GM18520 (cell line): Measurements from ENCODE around the gene RPEL1.

Experiments
- ATAC-seq: cut with Tn5 transposase; IDR thresholded peaks from one replicate; pipeline ENCODE4 v1.9.1; 2021; ENCODE audit not compliant: unreplicated experiment

RPEL1 gene

DNA sequence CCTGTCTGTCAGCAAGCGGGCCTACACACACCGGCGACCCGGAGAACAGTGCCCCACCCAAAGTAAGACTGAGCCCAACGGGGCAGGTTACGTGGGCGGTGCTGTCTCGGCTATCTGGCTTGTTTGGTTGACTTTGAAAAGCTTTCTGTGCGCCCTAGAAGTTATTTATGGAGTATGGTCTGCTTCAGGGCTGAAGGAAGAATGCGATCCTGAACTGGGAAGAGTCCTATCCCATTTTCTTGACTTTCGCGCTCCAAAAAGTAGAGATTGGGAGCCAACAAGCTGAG, 32.8 kb downstream of the RPEL1 start:
- no peak for ATAC-seq

DNA sequence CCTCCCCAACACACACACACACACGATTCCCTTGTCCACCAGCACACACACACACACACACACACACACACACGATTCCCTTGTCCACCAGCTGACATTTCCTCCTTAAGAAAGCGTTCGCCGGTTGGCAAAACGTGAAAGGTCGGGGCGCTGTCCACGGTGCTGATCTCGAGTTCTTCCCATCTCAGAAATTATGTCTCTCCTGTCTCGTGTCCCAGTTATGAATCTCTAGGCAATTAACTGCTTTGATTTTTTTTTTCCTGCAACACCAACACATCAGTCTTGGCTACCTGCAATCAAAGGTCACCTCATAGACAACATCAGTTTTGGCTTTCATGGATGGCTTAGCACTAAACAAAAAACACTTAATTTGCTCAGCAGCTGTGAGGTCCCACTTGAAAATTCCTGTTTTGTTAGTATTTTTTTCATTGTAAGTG, 33.2 kb downstream of the RPEL1 start:
- ATAC-seq: no peak

DNA sequence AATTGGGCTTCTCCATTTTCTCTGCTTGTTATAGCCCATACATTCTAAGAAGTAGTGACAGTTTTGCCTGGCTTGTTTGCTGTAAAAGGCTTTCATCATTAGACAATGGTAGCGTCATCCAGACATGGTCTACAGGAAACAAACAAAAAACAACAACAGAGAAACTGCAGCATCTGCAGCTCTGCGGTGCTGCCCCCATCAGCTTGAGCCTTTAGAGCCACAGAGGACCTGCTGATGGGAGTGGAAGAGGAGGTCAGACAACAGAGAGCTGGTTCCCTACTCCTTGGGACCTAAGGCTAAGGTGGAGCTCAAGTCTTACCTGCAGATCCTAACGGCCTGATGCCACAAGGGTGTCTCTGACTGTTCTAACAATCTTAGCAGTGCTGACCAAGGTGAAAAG, 34.3 kb downstream of the RPEL1 start:
- no peak for ATAC-seq

DNA sequence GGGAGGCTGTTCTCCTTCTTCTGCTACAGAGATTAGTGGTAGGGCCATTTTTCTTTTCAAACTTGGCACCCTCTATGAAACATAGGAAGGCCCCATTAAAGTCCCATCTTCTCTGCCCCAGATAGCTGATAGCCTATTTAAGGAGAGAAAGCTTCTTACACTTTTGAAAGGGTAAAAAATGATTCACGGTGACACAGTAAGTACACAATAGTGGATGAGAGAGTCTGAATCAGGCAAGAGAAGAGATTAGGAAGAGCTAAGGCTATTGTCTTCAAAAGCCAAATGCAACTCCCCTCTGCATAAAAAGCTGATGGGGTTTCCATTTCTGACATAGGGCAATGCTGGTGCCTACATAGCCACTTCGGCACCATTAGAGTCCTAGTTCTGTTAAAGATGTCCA, 34.8 kb downstream of the RPEL1 start:
- ATAC-seq: no peak

DNA sequence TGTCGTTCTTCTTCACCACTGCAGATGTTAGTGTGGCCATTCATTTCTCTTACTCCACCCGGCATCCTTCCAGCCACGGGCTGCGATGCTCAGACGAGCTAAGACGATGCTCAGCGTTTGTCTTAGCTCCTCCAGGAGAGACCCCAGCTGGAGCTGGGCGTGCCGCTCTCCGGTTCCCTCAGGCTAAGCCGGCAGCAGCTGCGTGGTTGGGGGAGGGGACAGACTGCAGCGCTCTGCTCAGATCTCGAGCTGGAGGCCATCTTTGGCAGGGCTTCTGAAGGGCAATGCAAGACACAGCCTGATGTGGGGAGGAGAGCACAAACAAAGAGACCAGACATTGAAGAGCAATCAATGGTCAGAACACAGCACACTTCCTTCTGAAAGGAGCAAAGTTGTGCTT, 36.1 kb downstream of the RPEL1 start:
- no peak for ATAC-seq

DNA sequence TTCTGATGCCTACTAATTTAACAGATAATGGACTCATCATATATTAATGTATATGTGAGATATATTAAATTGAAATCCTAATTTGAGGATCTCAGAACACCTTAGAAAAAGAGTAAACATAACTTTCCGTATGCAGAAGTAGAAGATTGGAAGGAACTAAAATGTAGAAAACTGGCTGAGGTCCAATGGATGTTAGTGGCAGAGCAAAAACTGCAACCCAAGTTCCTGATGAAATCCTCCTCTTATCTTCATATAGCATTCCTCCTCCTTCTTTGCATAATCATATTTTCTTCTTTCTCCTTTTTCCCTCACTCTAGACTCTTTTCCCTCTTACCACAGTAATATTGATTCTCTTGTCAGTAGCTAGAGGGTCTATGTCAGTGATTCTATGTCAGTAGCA, 37.3 kb downstream of the RPEL1 start:
- ATAC-seq: no peak

DNA sequence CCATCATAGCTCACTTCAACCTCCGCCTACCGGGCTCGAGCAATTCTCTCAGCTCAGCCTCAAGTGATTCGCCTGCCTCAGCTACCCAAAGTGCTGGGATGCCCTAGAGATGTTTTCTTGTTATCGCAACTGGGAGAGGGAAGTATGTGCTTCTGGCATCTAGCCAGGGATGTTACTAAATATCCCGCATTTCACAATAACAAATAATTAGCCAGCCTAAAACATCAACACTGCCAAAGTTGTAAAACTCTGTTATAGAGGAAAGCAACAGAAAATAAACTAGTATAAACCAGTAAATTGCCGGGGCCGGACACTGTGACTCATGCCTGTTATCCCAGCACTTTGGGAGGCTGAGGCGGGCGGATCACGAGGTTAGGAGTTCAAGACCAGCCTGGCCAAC, 38.5 kb downstream of the RPEL1 start:
- no peak for ATAC-seq

DNA sequence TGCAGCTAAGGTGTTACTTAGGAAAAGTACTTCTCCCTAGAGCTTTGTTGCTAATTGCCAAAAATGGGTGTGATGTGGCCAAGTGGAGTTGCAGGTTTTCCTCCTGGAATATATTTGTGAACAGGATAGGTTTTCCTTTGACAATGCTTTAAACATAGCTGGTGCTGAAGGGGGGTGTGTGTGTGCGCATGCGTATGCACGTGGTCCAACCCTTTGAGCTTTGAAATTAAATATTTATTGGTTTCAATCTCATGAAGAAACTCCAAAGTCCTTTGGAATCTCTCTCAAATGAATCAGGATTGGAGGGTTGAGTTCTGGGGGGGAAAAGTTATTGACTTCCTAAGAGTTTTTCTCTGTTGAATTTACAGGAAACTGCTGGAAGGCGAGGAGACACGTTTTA, 42.3 kb downstream of the RPEL1 start:
- ATAC-seq: no peak

DNA sequence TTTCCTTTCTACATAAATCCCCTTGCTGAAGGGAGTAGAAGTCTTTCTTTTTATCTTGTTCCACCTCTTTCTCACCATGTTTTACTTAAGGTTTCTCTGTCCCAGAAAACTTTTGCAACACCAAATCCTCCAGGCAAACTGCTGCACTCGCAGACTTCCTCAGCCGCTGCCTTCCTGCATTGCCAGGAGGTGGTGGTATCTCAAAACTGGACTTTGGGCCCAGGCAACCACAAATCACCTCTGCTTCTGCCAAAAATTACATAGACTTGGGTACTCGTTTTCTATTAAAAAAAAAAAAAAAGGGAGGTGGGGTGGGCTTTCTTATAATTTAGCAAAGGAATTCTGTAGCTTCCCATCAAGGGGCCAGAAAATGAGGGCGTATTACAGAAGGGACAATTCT, 45.9 kb downstream of the RPEL1 start:
- no peak for ATAC-seq

DNA sequence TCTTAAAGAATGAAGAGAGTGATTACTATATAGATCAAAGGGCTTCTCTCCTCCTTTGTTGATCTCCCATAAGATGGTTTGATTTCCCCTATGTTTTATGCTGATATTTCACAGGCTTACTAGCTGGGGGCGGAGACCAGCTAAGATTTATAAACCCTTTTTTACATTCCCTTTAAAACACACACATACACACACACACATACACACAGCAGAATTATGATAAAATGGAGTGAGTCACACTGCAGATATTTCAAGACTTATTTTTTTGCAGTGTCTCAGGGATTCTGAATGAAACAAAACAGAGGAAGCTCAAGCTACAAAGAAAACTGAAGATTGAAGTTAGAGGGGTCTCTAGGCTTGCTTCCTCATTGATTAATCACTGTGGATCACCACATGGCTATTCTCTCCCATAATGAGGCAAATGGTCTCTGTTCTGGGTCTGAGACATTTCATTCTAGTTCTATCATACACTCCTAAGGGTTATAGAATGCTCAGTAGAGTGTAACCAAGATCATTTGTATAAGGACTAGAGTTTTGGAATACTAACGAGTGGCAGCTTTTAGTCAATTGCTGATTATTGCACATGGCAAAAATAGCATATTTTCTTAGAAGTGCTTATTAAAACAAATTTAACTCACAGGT, 49.8 kb downstream of the RPEL1 start:
- ATAC-seq: no peak
